Skin epidermis (tissue), 12 donors: ENCODE data around the gene LSAMP.
"Not testable (repeated sequence)": the region's sequence is repeated elsewhere in the genome, so short reads cannot be mapped to it uniquely, and the experiment has no call there.

Source experiments
- H3K27ac ChIP-seq, 21 experiments: fragments of 200-600 bp; sonication (generic) in 11 of 21; one replicate each; pipeline ENCODE4 v1.5.0; 2020; ENCODE audit warnings: mild to moderate bottlenecking in 3 of 21, inconsistent platforms in 2 of 21, moderate library complexity in 2 of 21
- H3K4me3 ChIP-seq, 7 experiments: fragments of 200-600 bp; sonication (generic) in 2 of 7; one replicate each; pipeline ENCODE4 v1.5.0; 2020; ENCODE audit warnings: inconsistent platforms in 2 of 7, mild to moderate bottlenecking in 2 of 7, moderate library complexity in 1 of 7

Gene LSAMP

GRCh38 chr3:116259984-116260383, 185.3 kb downstream of the LSAMP start:
- H3K27ac ChIP-seq, result no peak overlapping the region

DNA sequence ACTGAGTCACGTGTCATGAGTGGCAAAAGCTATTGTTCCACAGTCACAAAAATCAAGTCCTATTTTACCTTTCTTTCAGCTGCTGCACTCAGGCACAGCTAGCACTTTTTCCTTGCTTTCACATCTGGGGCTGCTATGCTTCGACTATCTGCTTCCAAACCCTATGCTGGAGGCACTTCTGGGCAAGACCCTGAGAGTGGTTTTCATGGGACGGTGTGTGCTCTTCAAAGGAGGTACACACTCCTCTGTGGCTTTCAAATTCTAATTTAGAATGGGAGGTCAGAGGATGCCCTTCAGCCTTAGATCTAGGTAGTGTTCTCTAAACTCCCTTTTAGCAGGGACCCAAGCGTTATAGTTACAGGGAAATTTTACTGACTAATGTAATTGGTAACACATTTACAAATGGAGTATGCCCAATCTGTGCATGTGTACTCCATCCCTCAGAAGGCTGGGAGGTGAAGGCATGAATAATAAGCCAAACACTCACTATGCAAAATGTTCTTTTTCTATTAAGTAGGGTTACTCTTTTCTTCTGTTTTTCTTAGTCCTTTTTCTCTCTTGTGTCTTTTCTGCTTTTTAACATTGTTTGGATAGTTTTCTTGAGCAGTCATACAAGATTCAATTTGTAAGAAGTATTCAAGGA, 188.3 kb downstream of the LSAMP start:
- Histone ChIP-seq H3K4me3 (no peak overlapping the region), H3K27ac (peak overlapping the region in 7 of 21 experiments; percentile 7 to 57 (median 33))

More at GRCh38 chr3:116259984-116260383, 185.3 kb downstream of the LSAMP start:
- H3K4me3 ChIP-seq, result no peak overlapping the region

DNA sequence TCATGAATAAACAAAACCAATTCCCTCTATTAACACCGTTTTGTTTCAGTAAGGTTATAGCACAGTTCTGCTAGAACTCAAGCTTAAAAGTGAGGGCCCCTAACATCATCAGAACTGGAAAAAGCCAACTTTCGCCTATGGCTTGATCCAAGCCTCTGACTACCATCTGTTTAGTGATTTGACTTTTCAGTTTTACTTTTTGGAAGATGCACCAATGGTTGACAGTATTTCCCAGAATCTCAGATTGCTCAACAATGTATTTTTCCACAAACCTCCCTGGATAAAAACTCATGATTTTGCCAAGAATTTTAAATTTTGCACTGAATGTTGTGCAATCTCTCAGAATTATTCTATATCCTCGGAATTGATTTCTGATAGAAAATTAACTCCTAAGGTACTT, 190.7 kb downstream of the LSAMP start:
- Histone ChIP-seq H3K4me3 (no peak overlapping the region), H3K27ac (peak overlapping the region in 3 of 21 experiments; percentile 24 to 63 (median 49))

DNA sequence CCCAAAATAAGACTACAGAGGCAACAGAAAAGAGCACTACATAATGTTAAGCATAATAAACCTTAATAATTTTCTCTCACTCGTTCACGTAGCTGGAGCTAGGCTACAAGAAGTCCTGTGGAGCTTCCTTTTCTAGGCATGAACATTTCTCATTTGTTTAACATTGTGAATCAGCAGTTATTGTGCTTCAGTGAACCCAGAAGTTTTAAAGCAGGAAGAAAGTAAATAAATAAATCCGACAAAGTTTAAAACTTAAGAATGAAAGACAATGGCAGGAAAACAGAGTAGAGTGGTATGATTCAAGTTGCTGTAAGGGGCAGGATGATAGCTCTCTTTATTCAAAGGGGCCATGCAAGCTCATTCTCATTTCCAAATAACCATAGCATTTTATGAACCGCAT, 191.8 kb downstream of the LSAMP start:
- Histone ChIP-seq H3K4me3 (no peak overlapping the region), H3K27ac (no peak overlapping the region)

GRCh38 chr3:116247605-116248004, 197.7 kb downstream of the LSAMP start:
- no peak overlapping the region for H3K27ac ChIP-seq
- no peak overlapping the region for H3K4me3 ChIP-seq

- H3K27ac ChIP-seq, result no peak overlapping the region
Observed at GRCh38 chr3:116246406-116246980, 198.8 kb downstream of the LSAMP start.

GRCh38 chr3:116242825-116243224, 202.5 kb downstream of the LSAMP start:
- Histone ChIP-seq H3K4me3 (no peak overlapping the region), H3K27ac (peak overlapping the region in 2 of 21 experiments; percentile 11 to 23)

More at GRCh38 chr3:116246406-116246980, 198.8 kb downstream of the LSAMP start:
- no peak overlapping the region for H3K4me3 ChIP-seq

DNA sequence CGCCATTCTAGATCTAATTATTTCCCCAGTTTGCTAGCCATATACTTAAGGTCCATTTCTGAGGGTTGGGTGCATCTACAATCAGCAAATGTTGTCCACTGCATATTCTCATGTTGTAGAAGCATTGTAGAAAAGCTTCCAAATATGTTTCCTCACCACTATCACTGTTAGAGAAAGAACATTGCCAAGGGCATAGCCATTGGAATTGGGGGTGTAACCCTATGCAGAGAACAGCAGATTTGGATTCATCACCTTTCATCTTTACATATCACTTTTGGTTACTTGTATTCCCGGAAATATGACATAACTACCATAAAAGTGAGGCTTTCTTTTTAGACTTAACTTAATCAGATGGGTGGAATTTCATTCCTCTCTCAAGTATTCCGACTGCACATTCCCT, 203.6 kb downstream of the LSAMP start:
- H3K27ac ChIP-seq, result peak overlapping the region in 2 of 21 experiments; percentile 29 to 60
- H3K4me3 ChIP-seq, result no peak overlapping the region

DNA sequence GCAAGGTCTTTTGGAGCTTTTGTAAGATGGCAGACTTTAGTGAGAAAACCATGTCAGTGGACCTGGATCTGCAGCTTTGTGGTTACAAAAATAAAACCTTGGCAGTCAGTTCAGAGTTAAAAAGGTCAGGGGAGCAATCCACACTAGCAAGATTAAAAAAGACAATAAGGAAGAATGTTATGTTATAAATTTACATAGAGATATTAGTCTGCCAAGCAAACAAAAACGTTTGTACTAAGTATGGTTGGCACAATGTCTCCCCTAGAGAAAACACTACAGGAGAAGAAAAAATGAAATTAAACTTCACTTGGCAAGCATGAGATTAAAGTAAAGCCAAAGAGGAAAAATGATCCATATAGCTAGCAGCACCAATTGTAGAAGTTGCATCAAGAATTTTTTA, 205.0 kb downstream of the LSAMP start:
- no peak overlapping the region for H3K4me3 ChIP-seq
- no peak overlapping the region for H3K27ac ChIP-seq

- Histone ChIP-seq H3K27ac (no peak overlapping the region), H3K4me3 (no peak overlapping the region)
Observed at GRCh38 chr3:116238846-116239565, 206.3 kb downstream of the LSAMP start.

GRCh38 chr3:116233711-116234357, 211.5 kb downstream of the LSAMP start:
- H3K27ac ChIP-seq, result no peak overlapping the region
- H3K4me3 ChIP-seq, result no peak overlapping the region

DNA sequence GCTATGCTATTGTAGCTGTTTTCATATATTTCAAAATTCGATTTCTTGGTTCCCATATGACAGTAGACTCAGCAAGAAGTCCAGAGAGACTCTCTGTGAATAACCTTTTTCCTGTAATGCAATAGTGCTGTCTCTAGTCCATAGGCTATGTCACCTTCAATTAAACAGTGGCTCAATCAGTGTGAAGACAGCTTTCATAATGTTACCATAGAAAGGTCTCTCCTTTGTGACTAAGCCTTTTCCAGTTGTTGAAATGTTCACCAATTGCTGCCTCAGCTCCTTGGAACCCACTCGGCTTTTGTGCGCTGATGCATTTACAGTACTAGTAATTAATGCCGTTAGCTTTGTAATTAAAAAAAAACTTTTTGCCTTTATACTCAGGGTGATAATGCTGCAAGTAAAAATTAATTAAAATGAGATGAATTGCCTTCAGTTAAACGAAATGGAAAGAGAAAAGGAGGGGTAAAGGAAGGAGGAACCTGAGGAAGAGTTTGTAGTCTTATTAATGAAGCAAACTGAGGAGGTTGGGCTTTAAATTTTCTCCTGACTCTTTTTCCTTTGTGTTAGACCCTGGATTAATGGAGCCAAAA, 214.8 kb downstream of the LSAMP start:
- Histone ChIP-seq H3K27ac (no peak overlapping the region), H3K4me3 (no peak overlapping the region)

DNA sequence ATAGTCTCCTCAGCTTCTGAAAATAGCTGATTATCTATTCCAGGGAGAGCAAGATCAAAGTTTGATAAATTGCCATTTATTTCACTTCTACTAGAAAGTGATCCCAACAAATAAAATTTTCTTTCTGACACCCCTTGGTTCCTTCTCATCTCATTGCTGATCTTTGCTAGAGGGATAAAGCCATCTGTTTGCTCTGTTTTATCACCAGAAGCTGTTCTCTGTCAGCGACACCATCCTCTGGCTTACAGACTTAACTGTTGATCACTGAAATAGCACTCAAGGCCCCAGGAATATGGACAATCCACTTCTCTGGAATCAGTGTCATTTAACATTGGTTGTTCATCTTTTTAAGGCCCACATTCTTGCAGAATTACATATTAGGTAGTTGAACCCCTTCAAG, 219.0 kb downstream of the LSAMP start:
- H3K27ac ChIP-seq, result no peak overlapping the region
- H3K4me3 ChIP-seq, result no peak overlapping the region

DNA sequence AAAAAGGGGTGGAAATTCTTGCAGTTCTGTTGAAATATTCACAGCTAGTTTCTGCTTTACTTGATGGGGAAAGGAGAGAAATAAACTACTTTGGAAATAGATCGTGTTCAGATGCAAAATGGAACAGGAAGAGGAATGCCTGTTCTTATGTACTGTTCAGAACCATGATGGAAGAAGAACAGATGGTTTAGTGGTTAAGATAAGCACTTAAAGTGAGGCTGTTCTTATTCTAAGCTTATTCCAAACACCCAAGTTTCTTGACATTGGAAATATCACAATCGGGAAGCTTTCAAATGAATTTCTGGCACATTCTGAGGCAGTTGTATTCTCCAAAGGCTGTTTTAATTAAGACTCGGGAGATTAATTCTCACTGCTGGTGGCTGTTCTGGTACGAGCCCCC, 228.5 kb downstream of the LSAMP start:
- H3K4me3 ChIP-seq, result no peak overlapping the region
- no peak overlapping the region for H3K27ac ChIP-seq

- no peak overlapping the region for H3K4me3 ChIP-seq
- no peak overlapping the region for H3K27ac ChIP-seq
Observed at GRCh38 chr3:116211901-116212300, 233.4 kb downstream of the LSAMP start.

DNA sequence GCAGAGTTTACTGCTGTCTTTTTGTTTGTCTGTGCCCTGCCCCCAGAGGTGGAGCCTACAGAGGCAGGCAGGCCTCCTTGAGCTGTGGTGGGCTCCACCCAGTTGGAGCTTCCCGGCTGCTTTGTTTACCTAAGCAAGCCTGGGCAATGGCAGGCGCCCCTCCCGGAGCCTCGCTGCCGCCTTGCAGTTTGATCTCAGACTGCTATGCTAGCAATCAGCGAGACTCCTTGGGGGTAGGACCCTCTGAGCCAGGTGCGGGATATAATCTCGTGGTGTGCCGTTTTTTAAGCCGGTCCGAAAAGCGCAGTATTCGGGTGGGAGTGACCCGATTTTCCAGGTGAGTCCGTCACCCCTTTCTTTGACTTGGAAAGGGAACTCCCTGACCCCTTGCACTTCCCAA, 236.5 kb downstream of the LSAMP start:
- H3K4me3 ChIP-seq, H3K27ac ChIP-seq: not testable (repeated sequence)

- no peak overlapping the region for H3K27ac ChIP-seq
- H3K4me3 ChIP-seq, result no peak overlapping the region
Observed at GRCh38 chr3:116200956-116201690, 244.2 kb downstream of the LSAMP start.

DNA sequence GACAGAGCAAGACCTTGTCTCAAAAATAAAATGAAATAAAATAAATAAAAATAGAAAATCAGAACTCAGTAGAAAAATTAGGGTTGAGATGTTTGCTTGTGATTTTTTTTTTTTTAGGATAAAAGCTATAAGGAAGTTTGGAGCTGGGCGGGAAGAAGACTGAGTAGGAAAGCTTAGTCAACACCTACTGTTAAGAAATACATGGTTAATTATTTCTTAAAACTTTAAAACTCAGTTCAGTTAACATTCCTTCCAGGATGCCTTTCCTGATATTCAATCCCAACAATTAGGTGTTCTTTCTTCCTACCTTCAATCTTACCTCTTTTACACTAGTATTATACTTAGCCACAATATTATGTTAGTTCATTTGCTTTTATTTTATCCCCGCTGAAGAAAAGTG, 246.2 kb downstream of the LSAMP start:
- Histone ChIP-seq H3K27ac (no peak overlapping the region), H3K4me3 (no peak overlapping the region)

DNA sequence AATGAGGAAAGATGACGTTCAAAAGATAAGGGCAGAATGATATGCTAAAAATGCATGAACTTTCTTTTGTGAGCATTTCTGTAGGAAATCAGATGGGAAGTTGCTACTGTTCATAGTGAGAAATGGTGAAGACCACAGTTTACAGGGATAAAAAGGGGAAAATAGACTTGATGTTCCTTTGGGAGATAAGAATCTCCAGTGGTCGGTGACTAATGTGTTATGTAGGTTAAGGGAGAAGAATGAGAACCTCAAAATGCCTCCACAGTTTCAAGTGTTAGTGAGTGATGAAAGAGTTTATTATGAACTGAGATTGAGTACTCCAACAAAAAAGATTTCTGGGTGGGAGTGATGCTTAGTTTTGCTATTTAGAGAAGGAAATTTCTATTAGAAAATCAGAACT, 247.2 kb downstream of the LSAMP start:
- Histone ChIP-seq H3K27ac (no peak overlapping the region), H3K4me3 (no peak overlapping the region)

DNA sequence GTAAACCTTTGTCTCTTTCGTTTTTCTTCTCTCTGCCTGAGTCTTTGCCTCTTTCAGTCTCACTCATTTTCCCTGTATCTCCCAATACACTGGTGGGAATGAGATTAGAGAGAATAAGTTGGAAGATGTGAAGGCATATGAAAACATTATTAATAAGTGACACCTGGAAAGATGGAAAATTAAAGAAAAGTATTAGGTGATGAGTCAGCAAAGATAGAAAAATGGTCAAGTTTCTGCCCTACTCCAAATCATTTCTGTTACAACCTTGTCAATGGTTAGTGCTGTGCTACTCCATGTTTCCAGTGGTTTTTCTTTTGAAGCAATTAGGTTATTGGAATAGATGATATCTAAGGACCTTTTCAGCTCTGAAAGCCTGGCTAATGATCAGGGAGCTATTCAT, 252.8 kb downstream of the LSAMP start:
- no peak overlapping the region for H3K27ac ChIP-seq

More for the DNA sequence above, 252.8 kb downstream of the LSAMP start:
- no peak overlapping the region for H3K4me3 ChIP-seq
